ENCODE results near the gene BRME1. TPM values are rescaled to one million over a fixed set of nuclear protein-coding genes. Genes with fewer than 3 reads are reported as not detected.

Gene BRME1
- total and polyA plus RNA-seq, 2 of the 13 experiments (the other 11 are each of a cell fraction or from before 2014, with no cell fraction given) = 0.74 to 1.5 TPM

DNA sequence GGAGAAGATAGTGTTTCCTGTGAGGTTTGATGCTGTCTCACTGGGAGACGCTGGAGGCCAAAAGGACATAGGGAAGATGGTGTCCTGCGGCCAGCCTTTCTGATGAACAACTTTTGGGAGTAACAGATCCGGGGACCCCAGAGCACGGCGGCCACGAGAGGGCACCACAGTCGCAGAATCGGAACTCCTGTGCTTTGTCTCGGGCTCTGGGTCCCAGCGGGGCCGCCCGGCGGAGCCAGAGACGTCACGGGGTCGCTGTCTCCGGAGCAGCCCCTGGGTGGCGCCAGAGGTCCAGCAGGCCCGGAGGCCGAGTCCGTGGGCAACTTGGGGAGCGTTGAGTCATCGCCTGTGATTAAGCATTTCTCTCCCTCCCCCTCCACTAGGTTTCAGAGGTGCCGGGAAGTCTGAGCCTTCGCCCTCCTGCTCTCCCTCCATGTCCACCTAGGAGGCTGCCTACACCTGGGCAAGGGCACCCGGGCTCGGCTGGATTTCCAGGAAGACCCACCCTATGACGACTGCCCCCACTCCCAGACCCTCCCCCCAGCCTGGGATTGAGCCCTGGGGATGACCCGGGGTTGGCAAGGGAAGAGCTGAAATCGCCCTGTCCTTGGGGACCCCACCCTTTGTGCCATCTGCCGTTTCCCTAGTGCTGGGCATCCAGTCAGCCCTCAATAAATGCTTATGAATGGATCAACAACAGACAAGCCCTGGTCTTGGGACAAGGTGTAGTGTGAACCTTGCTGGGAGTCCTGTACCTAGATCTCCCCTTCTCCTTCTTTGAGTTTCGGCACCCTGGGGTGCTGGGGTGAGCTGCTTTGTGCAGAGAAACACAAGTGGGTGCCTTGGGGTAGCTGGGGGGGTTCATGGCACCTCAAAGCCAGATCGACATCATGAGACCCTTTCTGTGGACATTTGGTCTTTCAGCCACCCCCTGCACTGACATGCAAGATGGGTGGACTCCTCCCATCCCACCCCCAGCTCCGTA is 25.6 kb downstream of the BRME1 start (continued):
- no peak for TF ChIP-seq TFDP2 (CRISPR knock-in tag; IDR thresholded peaks at IDR 0.05)
- peak; percentile 70; the same call in 1 of the 2 replicates for TF ChIP-seq THAP7 (CRISPR knock-in tag; IDR thresholded peaks at IDR 0.05)
- TF ChIP-seq, protein P1, sequence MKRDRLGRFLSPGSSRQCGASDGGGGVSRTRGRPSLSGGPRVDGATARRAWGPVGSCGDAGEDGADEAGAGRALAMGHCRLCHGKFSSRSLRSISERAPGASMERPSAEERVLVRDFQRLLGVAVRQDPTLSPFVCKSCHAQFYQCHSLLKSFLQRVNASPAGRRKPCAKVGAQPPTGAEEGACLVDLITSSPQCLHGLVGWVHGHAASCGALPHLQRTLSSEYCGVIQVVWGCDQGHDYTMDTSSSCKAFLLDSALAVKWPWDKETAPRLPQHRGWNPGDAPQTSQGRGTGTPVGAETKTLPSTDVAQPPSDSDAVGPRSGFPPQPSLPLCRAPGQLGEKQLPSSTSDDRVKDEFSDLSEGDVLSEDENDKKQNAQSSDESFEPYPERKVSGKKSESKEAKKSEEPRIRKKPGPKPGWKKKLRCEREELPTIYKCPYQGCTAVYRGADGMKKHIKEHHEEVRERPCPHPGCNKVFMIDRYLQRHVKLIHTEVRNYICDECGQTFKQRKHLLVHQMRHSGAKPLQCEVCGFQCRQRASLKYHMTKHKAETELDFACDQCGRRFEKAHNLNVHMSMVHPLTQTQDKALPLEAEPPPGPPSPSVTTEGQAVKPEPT (CRISPR knock-in tag; IDR thresholded peaks at IDR 0.05; ENCODE audit: low read depth) = peak; percentile 38; the same call in 1 of the 2 replicates
- peak; percentile 79; the same call in 1 of the 2 replicates for TF ChIP-seq ZNF317 (CRISPR knock-in tag; IDR thresholded peaks at IDR 0.05)
- TF ChIP-seq ZNF891 (CRISPR knock-in tag; IDR thresholded peaks at IDR 0.05) = no peak
- TF ChIP-seq ZNF746 (CRISPR knock-in tag; IDR thresholded peaks at IDR 0.05) = peak; percentile 76; the same call in 1 of the 2 replicates
- no peak for TF ChIP-seq ZNF772 (CRISPR knock-in tag; IDR thresholded peaks at IDR 0.05)
- TF ChIP-seq ZFP90 (CRISPR knock-in tag; IDR thresholded peaks at IDR 0.05; ENCODE audit: borderline replicate concordance) = no peak; the same call in 1 of the 2 replicates
- TF ChIP-seq ZNF20 (CRISPR knock-in tag; IDR thresholded peaks at IDR 0.05) = no peak
- TF ChIP-seq ZNF33A (CRISPR knock-in tag; IDR thresholded peaks at IDR 0.05; ENCODE audit: borderline replicate concordance) = no peak
- TF ChIP-seq ZNF138 (CRISPR knock-in tag; IDR thresholded peaks at IDR 0.05; ENCODE audit: low read depth) = no peak
- no peak for TF ChIP-seq ZNF740 (CRISPR knock-in tag; IDR thresholded peaks at IDR 0.05)
- TF ChIP-seq MYNN (CRISPR knock-in tag; IDR thresholded peaks at IDR 0.05; ENCODE audit: low read depth) = no peak
- TF ChIP-seq, protein P2, sequence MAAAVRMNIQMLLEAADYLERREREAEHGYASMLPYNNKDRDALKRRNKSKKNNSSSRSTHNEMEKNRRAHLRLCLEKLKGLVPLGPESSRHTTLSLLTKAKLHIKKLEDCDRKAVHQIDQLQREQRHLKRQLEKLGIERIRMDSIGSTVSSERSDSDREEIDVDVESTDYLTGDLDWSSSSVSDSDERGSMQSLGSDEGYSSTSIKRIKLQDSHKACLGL (CRISPR knock-in tag; IDR thresholded peaks at IDR 0.05) = 0 out of 2 replicates have a peak, but pooled peaks have one; percentile 22
- no peak for TF ChIP-seq CENPBD1 (CRISPR knock-in tag; IDR thresholded peaks at IDR 0.05; ENCODE audit: borderline replicate concordance, low read depth)
- no peak for TF ChIP-seq TBX2 (CRISPR knock-in tag; IDR thresholded peaks at IDR 0.05; ENCODE audit: borderline replicate concordance)
- no peak for TF ChIP-seq MAFF (IDR thresholded peaks at IDR 0.05; ENCODE audit: low read depth, low read length)
- no peak for TF ChIP-seq NFE2L1 (CRISPR knock-in tag; IDR thresholded peaks at IDR 0.05; ENCODE audit: borderline replicate concordance)
- no peak for TF ChIP-seq PBX2 (CRISPR knock-in tag; IDR thresholded peaks at IDR 0.05)
- TF ChIP-seq ZNF629 (CRISPR knock-in tag; conservative IDR thresholded peaks at IDR 0.05) = no peak
- no peak for TF ChIP-seq SMAD9 (CRISPR knock-in tag; IDR thresholded peaks at IDR 0.05)
- TF ChIP-seq KLF16 (CRISPR knock-in tag; IDR thresholded peaks at IDR 0.05) = peak in 1 of 2 experiments; percentile 95; a peak in 2 of 4 replicates
